IPS-18a (cell line): ENCODE results near the gene NARF.

Experiments
- H3K27ac ChIP-seq: one replicate; pipeline ENCODE4 v1.5.1; 2013; ENCODE audit warnings: low read length
- H3K27me3 ChIP-seq: one replicate; pipeline ENCODE4 v1.6.1; 2013; ENCODE audit warnings: mild to moderate bottlenecking, low read length; ENCODE audit not compliant: control insufficient read depth, insufficient read depth
- H3K36me3 ChIP-seq: one replicate; pipeline ENCODE4 v1.6.1; 2013; ENCODE audit warnings: low read depth, low read length; ENCODE audit not compliant: control insufficient read depth
- H3K4me1 ChIP-seq: one replicate; pipeline ENCODE4 v1.6.1; 2013; ENCODE audit warnings: low read depth, low read length; ENCODE audit not compliant: control insufficient read depth
- H3K4me3 ChIP-seq: one replicate; pipeline ENCODE4 v1.5.1; 2013; ENCODE audit warnings: low read length
- H3K9ac ChIP-seq: one replicate; pipeline ENCODE4 v1.6.1; 2013; ENCODE audit warnings: mild to moderate bottlenecking, low read length, moderate library complexity
- H3K9me3 ChIP-seq: one replicate; pipeline ENCODE4 v1.6.1; 2013; ENCODE audit warnings: low read depth, low read length; ENCODE audit not compliant: control insufficient read depth

NARF gene

GRCh38 chr17:82416771-82417170 lies 41.8 kb upstream of the NARF start:
- no peaks in the 10 kb centered on the region for H3K36me3 ChIP-seq
- no peaks in the 10 kb centered on the region for H3K4me1 ChIP-seq
- no peak overlapping the region for H3K4me3 ChIP-seq
- no peaks in the 10 kb centered on the region for H3K9me3 ChIP-seq
- peaks cover 5% of the 10 kb centered on the region for H3K27me3 ChIP-seq
- no peak overlapping the region for H3K27ac ChIP-seq
- H3K9ac ChIP-seq, result no peak overlapping the region

DNA sequence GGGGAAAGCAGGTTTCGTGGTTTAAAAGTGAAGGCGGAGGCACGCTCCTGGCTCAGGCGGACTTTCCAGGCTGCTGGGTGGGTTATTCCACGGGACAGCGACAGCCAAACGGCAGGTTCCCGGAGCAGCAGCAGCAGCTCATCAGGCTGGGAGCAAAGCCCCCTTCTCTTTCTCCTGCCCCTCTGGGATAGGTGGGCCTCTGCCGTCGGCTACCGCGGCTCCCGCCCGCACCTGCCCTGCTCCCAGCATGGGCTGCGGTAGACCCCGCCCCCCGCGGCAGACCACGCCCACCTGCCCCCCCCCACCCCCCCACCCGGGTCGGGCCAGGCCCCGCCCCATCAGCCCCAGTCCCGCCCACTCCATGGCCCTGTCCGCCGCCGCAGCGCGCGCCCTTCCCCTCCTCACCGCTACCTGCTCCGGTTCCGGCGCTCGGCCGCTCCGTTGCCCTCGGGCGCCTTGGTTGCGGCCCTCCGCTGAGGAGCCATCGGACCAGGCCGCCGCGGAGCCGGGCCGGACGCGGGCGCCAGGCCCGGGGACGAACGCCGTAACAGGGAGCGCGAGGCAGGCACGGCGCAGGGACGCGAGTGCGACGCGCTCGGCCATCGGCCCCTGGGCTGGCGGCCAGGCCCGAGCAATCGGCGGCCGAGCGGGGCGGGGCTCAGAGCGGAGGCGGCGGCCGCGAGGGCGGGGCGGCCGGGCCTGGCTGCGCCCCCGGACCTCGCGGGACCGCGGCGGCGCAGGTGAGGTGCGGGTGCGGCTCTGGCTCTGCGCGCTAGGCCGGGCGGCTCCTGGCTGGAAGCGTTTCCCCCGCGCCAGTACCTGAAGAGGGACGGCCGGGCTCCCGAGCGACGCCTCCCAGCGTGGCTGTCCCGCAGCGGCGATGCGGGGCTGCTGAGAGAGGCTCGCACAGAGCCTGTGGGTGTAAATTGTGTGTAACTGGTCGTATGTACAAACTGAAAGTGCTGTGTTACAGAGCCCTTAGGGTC lies 40.2 kb upstream of the NARF start, which contains the start of the genes HEXD and OGFOD3:
TSS of gene HEXD (plus strand) at position 347 of the 986 bp plus-strand sequence. CDS start 1,453 bp downstream, outside the sequence.
TSS of gene OGFOD3 (minus strand) at position 586 of the 986 bp plus-strand sequence. CDS start at position 485, 101 bp downstream.
- Histone ChIP-seq H3K4me1 (no peaks in the 10 kb centered on the region), H3K27ac (no peak within 1 kb of the TSS), H3K9me3 (no peaks in the 10 kb centered on the region), H3K9ac (peak within 1 kb of the TSS; percentile 62), H3K4me3 (peak within 1 kb of the TSS; percentile 88), H3K36me3 (no peaks in the 10 kb centered on the region), H3K27me3 (peaks cover 5% of the 10 kb centered on the region)

- Histone ChIP-seq H3K27me3 (peaks cover 5% of the 10 kb centered on the region), H3K27ac (no peak overlapping the region), H3K9ac (peak overlapping the region; percentile 62), H3K4me1 (no peaks in the 10 kb centered on the region), H3K36me3 (no peaks in the 10 kb centered on the region), H3K4me3 (peak overlapping the region; percentile 88), H3K9me3 (no peaks in the 10 kb centered on the region)
Measured at GRCh38 chr17:82419540-82419939, 39.0 kb upstream of the NARF start.

DNA sequence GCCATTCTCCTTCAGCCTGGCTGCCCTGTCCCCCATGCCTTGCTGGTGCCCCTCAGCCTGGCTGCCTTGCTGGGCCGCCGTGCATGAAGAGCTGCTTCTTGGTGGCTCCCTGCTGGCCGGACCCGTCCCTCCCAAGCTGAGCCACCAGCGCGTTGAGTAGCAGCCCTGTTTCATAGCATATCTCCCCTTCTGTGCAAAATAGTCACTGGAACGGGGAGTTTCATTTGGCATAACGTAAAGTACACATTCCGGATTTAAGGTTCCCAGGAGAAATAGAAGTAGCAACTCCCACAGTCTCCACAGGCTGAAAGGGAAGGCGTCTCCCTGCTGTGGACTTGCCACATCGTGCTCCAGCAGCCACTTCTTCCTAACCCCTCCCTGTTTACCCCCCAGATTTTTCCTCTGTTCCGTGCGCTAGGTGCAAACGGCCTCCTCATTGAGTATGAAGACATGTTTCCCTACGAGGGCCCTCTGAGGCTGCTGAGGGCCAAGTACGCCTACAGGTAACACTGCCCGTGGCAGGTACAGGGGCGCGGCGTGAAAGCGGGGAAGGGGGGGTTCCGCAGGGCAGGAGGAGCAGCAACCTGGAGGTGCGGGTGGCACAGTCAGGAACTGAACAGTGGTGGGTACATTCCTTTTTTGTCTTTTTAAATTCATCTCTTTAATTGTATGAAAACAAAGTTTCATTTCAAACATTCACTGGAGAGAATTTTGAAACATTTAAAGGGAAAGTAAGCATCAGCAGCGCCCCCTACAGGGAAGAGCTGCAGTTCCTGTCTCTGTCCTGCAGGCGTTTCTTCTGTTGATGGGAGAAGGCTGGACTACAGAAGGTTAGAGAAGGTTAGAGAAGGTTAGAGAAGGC lies 34.3 kb upstream of the NARF start:
- Histone ChIP-seq H3K4me1 (no peaks in the 10 kb centered on the region), H3K27me3 (peaks cover 3% of the 10 kb centered on the region), H3K9ac (no peak overlapping the region), H3K4me3 (no peak overlapping the region), H3K36me3 (no peaks in the 10 kb centered on the region), H3K9me3 (no peaks in the 10 kb centered on the region), H3K27ac (no peak overlapping the region)

DNA sequence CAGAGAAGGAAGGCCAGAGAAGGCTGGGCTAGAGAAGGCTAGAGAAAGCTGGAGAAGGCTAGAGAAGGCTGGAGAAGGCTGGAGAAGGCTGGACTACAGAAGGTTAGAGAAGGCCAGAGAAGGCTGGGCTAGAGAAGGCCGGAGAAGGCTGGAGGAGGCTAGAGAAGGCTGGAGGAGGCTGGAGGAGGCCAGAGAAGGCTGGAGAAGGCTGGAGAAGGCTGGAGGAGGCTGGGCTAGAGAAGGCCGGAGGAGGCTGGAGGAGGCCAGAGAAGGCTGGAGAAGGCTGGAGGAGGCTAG lies 33.7 kb upstream of the NARF start:
- Histone ChIP-seq H3K27me3 (no peaks in the 10 kb centered on the region), H3K9ac (no peak overlapping the region), H3K27ac (no peak overlapping the region), H3K36me3 (no peaks in the 10 kb centered on the region), H3K4me3 (no peak overlapping the region), H3K9me3 (no peaks in the 10 kb centered on the region), H3K4me1 (no peaks in the 10 kb centered on the region)

DNA sequence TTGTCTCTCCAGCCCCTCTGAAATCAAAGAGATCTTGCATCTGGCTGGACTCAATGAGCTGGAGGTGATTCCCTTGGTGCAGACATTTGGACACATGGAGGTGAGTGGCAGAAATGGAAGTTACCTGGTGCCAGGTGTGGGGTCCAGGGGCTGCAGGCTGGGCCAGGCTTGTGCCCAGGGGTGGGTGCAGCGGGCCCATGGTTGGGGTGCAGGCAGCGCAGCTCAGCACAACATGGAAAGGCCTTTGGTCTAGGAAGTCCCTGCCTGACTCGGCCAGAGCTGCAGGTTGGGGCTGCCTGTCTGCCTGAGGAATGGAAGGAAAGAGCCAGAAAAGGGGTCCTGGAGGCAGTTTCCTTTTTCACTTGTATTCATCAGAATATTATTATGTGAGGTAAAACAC lies 30.0 kb upstream of the NARF start:
- no peaks in the 10 kb centered on the region for H3K27me3 ChIP-seq
- no peak overlapping the region for H3K4me3 ChIP-seq
- H3K4me1 ChIP-seq, result no peaks in the 10 kb centered on the region
- H3K36me3 ChIP-seq, result no peaks in the 10 kb centered on the region
- no peak overlapping the region for H3K27ac ChIP-seq
- no peaks in the 10 kb centered on the region for H3K9me3 ChIP-seq
- H3K9ac ChIP-seq, result no peak overlapping the region

- Histone ChIP-seq H3K9ac (no peak overlapping the region), H3K27ac (no peak overlapping the region), H3K9me3 (no peaks in the 10 kb centered on the region), H3K27me3 (no peaks in the 10 kb centered on the region), H3K36me3 (no peaks in the 10 kb centered on the region), H3K4me1 (no peaks in the 10 kb centered on the region), H3K4me3 (no peak overlapping the region)
Measured at GRCh38 chr17:82429824-82430223, 28.7 kb upstream of the NARF start.

GRCh38 chr17:82432017-82432416 lies 26.5 kb upstream of the NARF start:
- H3K9me3 ChIP-seq, result no peaks in the 10 kb centered on the region
- H3K4me1 ChIP-seq, result no peaks in the 10 kb centered on the region
- no peak overlapping the region for H3K9ac ChIP-seq
- H3K36me3 ChIP-seq, result peaks cover 6% of the 10 kb centered on the region
- H3K27me3 ChIP-seq, result no peaks in the 10 kb centered on the region
- H3K27ac ChIP-seq, result no peak overlapping the region
- no peak overlapping the region for H3K4me3 ChIP-seq

GRCh38 chr17:82433560-82434215 lies 24.9 kb upstream of the NARF start:
- Histone ChIP-seq H3K4me3 (no peak overlapping the region), H3K9ac (no peak overlapping the region), H3K36me3 (peaks cover 6% of the 10 kb centered on the region), H3K9me3 (no peaks in the 10 kb centered on the region), H3K4me1 (no peaks in the 10 kb centered on the region), H3K27ac (no peak overlapping the region), H3K27me3 (no peaks in the 10 kb centered on the region)

DNA sequence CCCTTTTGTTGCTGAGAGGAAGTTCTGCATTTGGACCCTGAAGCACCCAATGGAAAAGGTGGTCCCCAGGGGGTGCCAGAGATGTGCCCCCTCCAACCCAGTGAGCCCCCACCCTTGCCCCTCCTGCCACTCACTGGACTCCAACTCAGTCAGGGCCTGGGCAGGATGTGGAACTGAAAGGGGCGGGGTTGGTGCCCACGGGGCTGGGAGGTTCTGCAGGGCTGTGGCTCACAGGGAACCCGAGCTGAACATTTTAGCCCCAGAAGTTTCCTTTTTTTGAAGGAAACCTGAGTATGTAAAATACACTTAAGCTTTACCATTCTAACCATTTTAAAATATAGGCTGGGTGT lies 24.4 kb upstream of the NARF start:
- Histone ChIP-seq H3K36me3 (peaks cover 6% of the 10 kb centered on the region), H3K9me3 (no peaks in the 10 kb centered on the region), H3K4me3 (no peak overlapping the region), H3K4me1 (no peaks in the 10 kb centered on the region), H3K27me3 (no peaks in the 10 kb centered on the region), H3K9ac (no peak overlapping the region), H3K27ac (no peak overlapping the region)

DNA sequence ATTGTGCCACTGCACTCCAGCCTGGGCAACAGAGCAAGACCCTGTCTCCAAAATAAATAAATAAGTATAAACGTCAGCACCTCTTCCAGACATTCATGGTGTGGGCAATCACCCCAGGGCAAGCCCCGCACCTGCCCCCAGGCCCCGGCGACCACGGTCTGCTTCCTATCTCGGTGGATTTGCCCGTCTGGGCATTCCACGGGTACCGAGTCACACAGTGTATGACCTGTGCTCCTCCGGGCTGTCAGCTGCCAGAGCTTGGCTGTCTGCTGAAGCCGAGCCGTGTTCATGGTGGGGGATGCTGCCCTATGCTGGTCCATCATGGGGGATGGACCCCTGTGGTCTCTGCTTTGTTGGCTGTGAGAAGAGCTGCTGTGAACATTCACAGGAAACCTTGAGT lies 23.4 kb upstream of the NARF start:
- Histone ChIP-seq H3K27me3 (no peaks in the 10 kb centered on the region), H3K27ac (no peak overlapping the region), H3K9ac (no peak overlapping the region), H3K4me3 (no peak overlapping the region), H3K36me3 (peaks cover 6% of the 10 kb centered on the region), H3K4me1 (no peaks in the 10 kb centered on the region), H3K9me3 (no peaks in the 10 kb centered on the region)
